IMR-90 (cell line): ENCODE results near the gene GNG12. TPM values are rescaled to one million over a fixed set of nuclear protein-coding genes. Genes with fewer than 3 reads are reported as not detected.

ENCODE experiments used
- ATAC-seq: fragments of 200-7000 bp; cut with Tn5 transposase; 2 replicates; pipeline ENCODE4 v1.9.1; 2020; ENCODE audit warnings: low read depth, mild to moderate bottlenecking, moderate library complexity
- BruUV-seq: library from RNA; stranded (reverse); fragments of 400-500 nt; replicated peaks from 2 replicates; lab custom pipeline; 2021; lab: Mats Ljungman, UMichigan
- CTCF ChIA-PET: fragments of 300-600 bp; formaldehyde crosslinking; extraction: SDS; loops from one replicate; lab custom pipeline; 2021; ENCODE audit warnings: antibody characterized with exemption; lab: Yijun Ruan, JAX
- POLR2A ChIA-PET: fragments of 300-600 bp; sonication (Branson Sonifier 250); formaldehyde crosslinking; loops from one replicate; lab custom pipeline; 2022; ENCODE audit warnings: antibody characterized with exemption; ENCODE audit not compliant: unreplicated experiment; lab: Charles Lee
- DNase-seq: peaks from one replicate; pipeline ENCODE4 v3.0.0; 2013
- H2AFZ ChIP-seq: replicated peaks from 2 replicates; pipeline ENCODE3; 2013; ENCODE audit warnings: low read length, mild to moderate bottlenecking; ENCODE audit not compliant: poor library complexity
- H2AK5ac ChIP-seq: 2 replicates; pipeline ENCODE4 v1.6.1; 2013; ENCODE audit warnings: low read depth, low read length, inconsistent platforms
- H2AK9ac ChIP-seq: replicated peaks from 2 replicates; pipeline ENCODE3; 2013; ENCODE audit warnings: mild to moderate bottlenecking, low read depth, low read length, moderate library complexity; ENCODE audit not compliant: poor library complexity
- H2BK120ac ChIP-seq: 2 replicates; pipeline ENCODE4 v1.6.1; 2013; ENCODE audit warnings: low read depth, low read length, inconsistent platforms
- H2BK15ac ChIP-seq: 3 replicates; pipeline ENCODE4 v1.6.1; 2013; ENCODE audit warnings: low read depth, low read length, inconsistent platforms
- H2BK20ac ChIP-seq: 2 replicates; pipeline ENCODE4 v1.6.1; 2013; ENCODE audit warnings: low read depth, mild to moderate bottlenecking, inconsistent platforms, low read length, moderate library complexity
- H2BK5ac ChIP-seq: 2 replicates; pipeline ENCODE4 v1.6.1; 2013; ENCODE audit warnings: mild to moderate bottlenecking, low read depth, low read length, inconsistent platforms; ENCODE audit not compliant: poor library complexity, severe bottlenecking
- H3K14ac ChIP-seq: replicated peaks from 2 replicates; pipeline ENCODE4 v1.6.1; 2013; ENCODE audit warnings: low read depth, low read length, inconsistent platforms
- H3K18ac ChIP-seq: 2 replicates; pipeline ENCODE4 v1.6.1; 2013; ENCODE audit warnings: low read depth, low read length, control low read depth
- H3K23ac ChIP-seq: 2 replicates; pipeline ENCODE4 v1.6.1; 2013; ENCODE audit warnings: low read depth, low read length, inconsistent platforms
- H3K27ac ChIP-seq: 2 replicates; pipeline ENCODE4 v1.5.1; 2013; ENCODE audit warnings: mild to moderate bottlenecking, control low read depth, low read length; ENCODE audit not compliant: insufficient read depth
- H3K27me3 ChIP-seq: 2 replicates; pipeline ENCODE4 v1.6.1; 2013; ENCODE audit warnings: low read length; ENCODE audit not compliant: control insufficient read depth, insufficient read depth
- H3K36me3 ChIP-seq: 2 replicates; pipeline ENCODE4 v1.6.1; 2013; ENCODE audit warnings: low read length, mixed read lengths; ENCODE audit not compliant: control insufficient read depth, insufficient read depth
- H3K4ac ChIP-seq: 2 replicates; pipeline ENCODE4 v1.6.1; 2013; ENCODE audit warnings: low read depth, low read length, inconsistent platforms
- H3K4me1 ChIP-seq: 2 replicates; pipeline ENCODE4 v1.6.1; 2013; ENCODE audit warnings: low read length, mixed read lengths; ENCODE audit not compliant: control insufficient read depth, insufficient read depth
- H3K4me2 ChIP-seq: 2 replicates; pipeline ENCODE4 v1.6.1; 2013; ENCODE audit warnings: low read depth, mild to moderate bottlenecking, control low read depth, low read length, moderate library complexity
- H3K4me3 ChIP-seq: 2 replicates; pipeline ENCODE4 v1.5.1; 2013; ENCODE audit warnings: low read depth, mild to moderate bottlenecking, control low read depth, low read length, moderate library complexity; ENCODE audit not compliant: insufficient read depth
- H3K56ac ChIP-seq: 2 replicates; pipeline ENCODE4 v1.6.1; 2013; ENCODE audit warnings: low read length, inconsistent platforms; ENCODE audit not compliant: insufficient read depth; ENCODE audit errors: extremely low read depth
- H3K79me1 ChIP-seq, 2 experiments: 2 replicates each; pipeline ENCODE4 v1.6.1; 2013; ENCODE audit warnings: low read length in 2 of 2, inconsistent platforms in 1 of 2, low read depth in 1 of 2
- H3K9ac ChIP-seq: 2 replicates; pipeline ENCODE4 v1.6.1; 2013; ENCODE audit warnings: low read depth, low read length, control low read depth
- H3K9me1 ChIP-seq: 2 replicates; pipeline ENCODE4 v1.6.1; 2013; ENCODE audit warnings: low read length, inconsistent platforms; ENCODE audit not compliant: insufficient read depth
- H3K9me3 ChIP-seq: 2 replicates; pipeline ENCODE4 v1.6.1; 2013; ENCODE audit warnings: low read length; ENCODE audit not compliant: control insufficient read depth, insufficient read depth
- H4K20me1 ChIP-seq: 2 replicates; pipeline ENCODE4 v1.6.1; 2013; ENCODE audit warnings: low read length, inconsistent platforms; ENCODE audit not compliant: insufficient read depth
- H4K5ac ChIP-seq: 2 replicates; pipeline ENCODE4 v1.6.1; 2013; ENCODE audit warnings: mild to moderate bottlenecking, low read depth, low read length, control low read depth
- H4K8ac ChIP-seq, 2 experiments: 2 replicates each; pipeline ENCODE4 v1.6.1; 2013; ENCODE audit warnings: low read depth in 2 of 2, low read length in 2 of 2, control low read depth in 1 of 2, inconsistent platforms in 1 of 2
- H4K91ac ChIP-seq: 2 replicates; pipeline ENCODE4 v1.6.1; 2013; ENCODE audit warnings: low read depth, low read length, inconsistent platforms; ENCODE audit not compliant: insufficient read depth
- BHLHE40 ChIP-seq: fragments of 150-350 bp; IDR thresholded peaks from 2 replicates; pipeline ENCODE4 v1.6.1; 2016; ENCODE audit warnings: mild to moderate bottlenecking, low read depth, low read length
- CEBPB ChIP-seq: IDR thresholded peaks from 2 replicates; pipeline ENCODE4 v1.6.1; 2012; ENCODE audit warnings: low read depth, low read length, improper control_type of control experiment
- CHD1 ChIP-seq: IDR thresholded peaks from 2 replicates; pipeline ENCODE4 v1.6.1; 2012; ENCODE audit warnings: low read depth, low read length, improper control_type of control experiment
- FOS ChIP-seq: fragments of 150-350 bp; IDR thresholded peaks from 2 replicates; pipeline ENCODE4 v1.6.1; 2016; ENCODE audit warnings: low read depth, low read length
- MAFK ChIP-seq: IDR thresholded peaks from 2 replicates; pipeline ENCODE4 v1.6.1; 2012; ENCODE audit warnings: low read depth, low read length, improper control_type of control experiment
- MAZ ChIP-seq: IDR thresholded peaks from 2 replicates; pipeline ENCODE4 v1.6.1; 2012; ENCODE audit warnings: low read depth, mild to moderate bottlenecking, low read length, improper control_type of control experiment, moderate library complexity, borderline replicate concordance
- MXI1 ChIP-seq: IDR thresholded peaks from 2 replicates; pipeline ENCODE4 v1.6.1; 2012; ENCODE audit warnings: low read depth, mild to moderate bottlenecking, low read length, moderate library complexity, borderline replicate concordance
- NFE2L2 ChIP-seq: fragments of 150-350 bp; IDR thresholded peaks from 2 replicates; pipeline ENCODE4 v1.6.1; 2016; ENCODE audit warnings: low read depth, mild to moderate bottlenecking, low read length
- POLR2A ChIP-seq: IDR thresholded peaks from 2 replicates; pipeline ENCODE4 v1.6.1; 2012; ENCODE audit warnings: mild to moderate bottlenecking, low read depth, low read length
- RAD21 ChIP-seq: IDR thresholded peaks from 2 replicates; pipeline ENCODE4 v1.6.1; 2012; ENCODE audit warnings: low read length, improper control_type of control experiment
- RCOR1 ChIP-seq: IDR thresholded peaks from 2 replicates; pipeline ENCODE4 v1.6.1; 2012; ENCODE audit warnings: mild to moderate bottlenecking, low read length, improper control_type of control experiment; ENCODE audit not compliant: insufficient replicate concordance
- RFX5 ChIP-seq: IDR thresholded peaks from 2 replicates; pipeline ENCODE4 v1.8.0; 2012; ENCODE audit warnings: low read depth, mild to moderate bottlenecking, low read length, moderate library complexity
- WGBS, 2 experiments: methylation state at CpG; one replicate each; pipeline versions ENCODE4 v1.1.5 to v1.1.7; 2013; ENCODE audit warnings: missing lambda C conversion rate in 2 of 2; ENCODE audit not compliant: insufficient read length in 1 of 2; ENCODE audit errors: extremely low coverage in 2 of 2; 5-methylcytosine and 5-hydroxymethylcytosine counted together
- dilution Hi-C: fragments of 300-500 bp; cut with HindIII; formaldehyde crosslinking; loops from one replicate; pipeline ENCODE4 v1.14.3; 2018; ENCODE audit warnings: low sequenced_read_pairs; ENCODE audit not compliant: unreplicated experiment
- in situ Hi-C: fragments of 300-500 bp; cut with MboI; formaldehyde crosslinking; loops from 3 replicates; pipeline ENCODE4 v1.14.3; 2019; ENCODE audit warnings: low sequenced_read_pairs, inconsistent platforms, mixed read lengths
- intact Hi-C: fragments of 100-400 bp; cut with micrococcal nuclease; formaldehyde crosslinking; loops from 2 replicates; pipeline ENCODE4 v1.10.0; 2022
- polyA plus RNA-seq, 3 experiments: library from polyadenylated mRNA; depleted of rRNA; stranded (reverse); fragments of >200 nt; gene quantifications; 2 replicates each; pipeline ENCODE4 v1.2.3, GENCODE V29; 2012; ENCODE audit warnings: low replicate concordance in 1 of 3
- total RNA-seq: library from RNA; depleted of rRNA; stranded (reverse); fragments of >200 nt; gene quantifications from 2 replicates; pipeline ENCODE4 v1.2.3, GENCODE V29; 2012
- TF ChIP-seq, protein P1 (sequence below): conservative IDR thresholded peaks from 2 replicates; pipeline ENCODE4 v1.5.1; 2012; ENCODE audit warnings: mild to moderate bottlenecking, low read depth, low read length, improper control_type of control experiment
- TF ChIP-seq, protein P2 (sequence below): fragments of 150-350 bp; IDR thresholded peaks from 2 replicates; pipeline ENCODE4 v1.6.1; 2016; ENCODE audit warnings: low read depth, mild to moderate bottlenecking, low read length, moderate library complexity, borderline replicate concordance
- TF ChIP-seq, protein P3 (sequence below): fragments of 150-350 bp; IDR thresholded peaks from 2 replicates; pipeline ENCODE4 v1.6.1; 2017; ENCODE audit warnings: mild to moderate bottlenecking, antibody characterized with exemption, low read length, low read depth

The GNG12 gene
- total and polyA plus RNA-seq, 2 of the 4 experiments (the other 2 are of a cell fraction): 92.3 to 132 TPM

DNA sequence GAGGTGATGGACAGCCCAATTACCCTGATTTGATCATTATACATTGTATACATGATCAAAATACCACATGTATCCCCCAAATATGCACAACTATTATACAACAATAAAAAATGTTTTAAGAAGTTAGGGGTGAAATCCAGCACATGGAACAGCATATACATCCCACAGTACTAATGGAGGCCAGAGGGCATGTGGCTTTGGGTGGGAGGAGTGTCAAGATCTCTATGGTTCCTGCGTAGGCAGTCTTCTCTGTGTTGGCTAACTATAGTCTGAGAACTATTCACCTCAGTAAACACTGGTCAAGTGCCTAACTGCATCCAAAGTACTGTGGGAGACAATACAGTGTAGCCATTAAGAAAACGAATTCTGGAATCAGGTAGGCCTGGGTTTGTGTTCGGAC lies 74.2 kb downstream of the GNG12 start:
- H3K9me1 ChIP-seq: peaks cover 30% of the 10 kb centered on the region
- H3K4me3 ChIP-seq: no peak overlapping the region
- in situ Hi-C loops (loop anchor here (5.0 to 25.0 kb wide), 3 partner anchors 67 to 347 kb away; no protein-coding TSS in a partner anchor), dilution Hi-C loops (no loop called here), intact Hi-C loops (no loop called here)
- no peaks in the 10 kb centered on the region for H3K9me3 ChIP-seq
- no peak overlapping the region for H2AFZ ChIP-seq
- peak overlapping the region; percentile 1; the same call in 1 of the 2 replicates for H3K27ac ChIP-seq
- ChIA-PET POLR2A (no interaction called here), CTCF (interaction anchor here (1.6 to 4.7 kb wide), 7 partner anchors 47 to 226 kb away, joined by 6 to 46 read pairs (median 10); no protein-coding TSS in a partner anchor)
- ATAC-seq (no peak), DNase-seq (no peak)
- TF ChIP-seq FOS (no peak), MAFK (no peak), RFX5 (no peak), RAD21 (no peak), POLR2A (no peak), RCOR1 (no peak), BHLHE40 (no peak), CEBPB (no peak), CHD1 (no peak), NFE2L2 (no peak), MAZ (no peak), MXI1 (no peak)
- TF ChIP-seq, protein P1, sequence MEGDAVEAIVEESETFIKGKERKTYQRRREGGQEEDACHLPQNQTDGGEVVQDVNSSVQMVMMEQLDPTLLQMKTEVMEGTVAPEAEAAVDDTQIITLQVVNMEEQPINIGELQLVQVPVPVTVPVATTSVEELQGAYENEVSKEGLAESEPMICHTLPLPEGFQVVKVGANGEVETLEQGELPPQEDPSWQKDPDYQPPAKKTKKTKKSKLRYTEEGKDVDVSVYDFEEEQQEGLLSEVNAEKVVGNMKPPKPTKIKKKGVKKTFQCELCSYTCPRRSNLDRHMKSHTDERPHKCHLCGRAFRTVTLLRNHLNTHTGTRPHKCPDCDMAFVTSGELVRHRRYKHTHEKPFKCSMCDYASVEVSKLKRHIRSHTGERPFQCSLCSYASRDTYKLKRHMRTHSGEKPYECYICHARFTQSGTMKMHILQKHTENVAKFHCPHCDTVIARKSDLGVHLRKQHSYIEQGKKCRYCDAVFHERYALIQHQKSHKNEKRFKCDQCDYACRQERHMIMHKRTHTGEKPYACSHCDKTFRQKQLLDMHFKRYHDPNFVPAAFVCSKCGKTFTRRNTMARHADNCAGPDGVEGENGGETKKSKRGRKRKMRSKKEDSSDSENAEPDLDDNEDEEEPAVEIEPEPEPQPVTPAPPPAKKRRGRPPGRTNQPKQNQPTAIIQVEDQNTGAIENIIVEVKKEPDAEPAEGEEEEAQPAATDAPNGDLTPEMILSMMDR: no peak
- TF ChIP-seq, protein P2, sequence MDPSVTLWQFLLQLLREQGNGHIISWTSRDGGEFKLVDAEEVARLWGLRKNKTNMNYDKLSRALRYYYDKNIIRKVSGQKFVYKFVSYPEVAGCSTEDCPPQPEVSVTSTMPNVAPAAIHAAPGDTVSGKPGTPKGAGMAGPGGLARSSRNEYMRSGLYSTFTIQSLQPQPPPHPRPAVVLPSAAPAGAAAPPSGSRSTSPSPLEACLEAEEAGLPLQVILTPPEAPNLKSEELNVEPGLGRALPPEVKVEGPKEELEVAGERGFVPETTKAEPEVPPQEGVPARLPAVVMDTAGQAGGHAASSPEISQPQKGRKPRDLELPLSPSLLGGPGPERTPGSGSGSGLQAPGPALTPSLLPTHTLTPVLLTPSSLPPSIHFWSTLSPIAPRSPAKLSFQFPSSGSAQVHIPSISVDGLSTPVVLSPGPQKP: no peak
- TF ChIP-seq, protein P3, sequence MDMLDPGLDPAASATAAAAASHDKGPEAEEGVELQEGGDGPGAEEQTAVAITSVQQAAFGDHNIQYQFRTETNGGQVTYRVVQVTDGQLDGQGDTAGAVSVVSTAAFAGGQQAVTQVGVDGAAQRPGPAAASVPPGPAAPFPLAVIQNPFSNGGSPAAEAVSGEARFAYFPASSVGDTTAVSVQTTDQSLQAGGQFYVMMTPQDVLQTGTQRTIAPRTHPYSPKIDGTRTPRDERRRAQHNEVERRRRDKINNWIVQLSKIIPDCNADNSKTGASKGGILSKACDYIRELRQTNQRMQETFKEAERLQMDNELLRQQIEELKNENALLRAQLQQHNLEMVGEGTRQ: no peak
- 0 out of 2 replicates have a peak overlapping the region, but pooled peaks have one; percentile 14 for H3K9ac ChIP-seq
- peak overlapping the region; percentile 61 for H3K14ac ChIP-seq
- H3K4me2 ChIP-seq: no peak overlapping the region
- peak overlapping the region; percentile 55 for H2BK120ac ChIP-seq
- peak overlapping the region; percentile 20; the same call in 1 of the 2 replicates for H3K18ac ChIP-seq
- peaks cover 6% of the 10 kb centered on the region; the same call in 1 of the 2 replicates for H3K36me3 ChIP-seq
- WGBS, 2 experiments: no CpG with 5 or more reads among the region's 3 CpGs
- H4K8ac ChIP-seq: peak overlapping the region in 1 of 2 experiments; percentile 17; a peak in 1 of 4 replicates
- H2AK9ac ChIP-seq: no peak overlapping the region
- peaks cover 19% of the 10 kb centered on the region; the same call in 1 of the 2 replicates for H4K20me1 ChIP-seq
- peak overlapping the region; percentile 79; the same call in 1 of the 3 replicates for H2BK15ac ChIP-seq
- no peaks in the 10 kb centered on the region for H3K27me3 ChIP-seq
- H4K5ac ChIP-seq: no peak overlapping the region
- peak overlapping the region; percentile 67; the same call in 1 of the 2 replicates for H2AK5ac ChIP-seq
- H2BK20ac ChIP-seq: peak overlapping the region; percentile 65; the same call in 1 of the 2 replicates
- H4K91ac ChIP-seq: peak overlapping the region; percentile 51
- peak overlapping the region; percentile 45 for H3K4ac ChIP-seq
- peaks cover 17% of the 10 kb centered on the region for H3K4me1 ChIP-seq
- H2BK5ac ChIP-seq: peak overlapping the region; percentile 55
- H3K23ac ChIP-seq: peak overlapping the region; percentile 69; the same call in 1 of the 2 replicates
- peaks cover 54 to 86% of the 10 kb centered on the region in 2 experiments for H3K79me1 ChIP-seq
- no peak overlapping the region for H3K56ac ChIP-seq
- BruUV-seq: no TSS peak
